ENCODE measurements around the gene MYL7.
"Not testable (repeated sequence)": the region's sequence is repeated elsewhere in the genome, so short reads cannot be mapped to it uniquely, and the experiment has no call there.

MYL7 gene, protein sequence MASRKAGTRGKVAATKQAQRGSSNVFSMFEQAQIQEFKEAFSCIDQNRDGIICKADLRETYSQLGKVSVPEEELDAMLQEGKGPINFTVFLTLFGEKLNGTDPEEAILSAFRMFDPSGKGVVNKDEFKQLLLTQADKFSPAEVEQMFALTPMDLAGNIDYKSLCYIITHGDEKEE

GRCh38 chr7:44141221-44141850 is at the start of gene MYL7:
TSS of gene MYL7 (minus strand) at chr7:44141332. CDS start at chr7:44141305, 27 bp downstream.
- no peak for DNase-seq (ENCODE audit: low read depth)

DNA sequence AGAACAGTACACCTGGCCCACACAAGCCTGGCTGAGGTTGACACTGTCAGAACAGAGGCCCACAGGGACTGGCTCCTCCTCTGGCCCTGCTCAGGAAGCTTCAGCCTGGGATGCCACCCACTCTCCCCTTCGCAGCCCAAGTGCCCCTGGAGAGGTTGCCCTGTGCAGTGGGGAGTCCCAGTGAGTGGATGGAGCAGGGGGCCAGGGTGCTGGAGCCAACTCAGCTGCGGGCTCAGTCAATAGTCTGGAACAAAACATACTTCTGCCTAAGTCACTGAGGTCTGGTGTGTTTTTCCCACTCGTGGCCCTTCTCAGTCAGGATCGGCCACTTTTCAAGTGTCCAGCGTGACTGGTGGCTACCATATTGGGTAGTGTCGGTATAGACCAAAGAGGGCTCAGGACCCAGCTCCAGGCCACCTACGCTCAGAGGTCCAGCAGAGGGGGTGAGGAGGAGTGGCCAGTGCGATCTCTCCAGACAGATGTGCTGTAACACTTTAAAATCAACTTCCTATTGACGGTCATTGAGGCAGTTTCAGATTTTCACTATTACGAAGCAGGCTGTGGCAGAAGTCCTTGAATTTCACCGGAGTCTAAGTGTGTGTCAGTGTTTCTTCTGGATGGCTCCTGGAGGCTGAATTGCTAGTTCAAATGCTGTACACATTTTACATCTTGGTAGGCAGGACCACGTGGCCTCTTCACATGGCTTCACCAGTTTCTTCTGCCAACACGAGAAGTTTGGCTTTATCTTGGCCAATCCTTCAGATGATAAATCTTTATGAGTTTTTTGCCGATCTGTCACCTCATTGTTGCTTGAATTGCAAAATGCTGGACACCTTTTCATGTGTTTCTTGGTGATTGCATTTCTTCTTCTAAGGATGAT is 49.1 kb upstream of the MYL7 start:
- DNase-seq (ENCODE audit: low read depth), result no peak

DNA sequence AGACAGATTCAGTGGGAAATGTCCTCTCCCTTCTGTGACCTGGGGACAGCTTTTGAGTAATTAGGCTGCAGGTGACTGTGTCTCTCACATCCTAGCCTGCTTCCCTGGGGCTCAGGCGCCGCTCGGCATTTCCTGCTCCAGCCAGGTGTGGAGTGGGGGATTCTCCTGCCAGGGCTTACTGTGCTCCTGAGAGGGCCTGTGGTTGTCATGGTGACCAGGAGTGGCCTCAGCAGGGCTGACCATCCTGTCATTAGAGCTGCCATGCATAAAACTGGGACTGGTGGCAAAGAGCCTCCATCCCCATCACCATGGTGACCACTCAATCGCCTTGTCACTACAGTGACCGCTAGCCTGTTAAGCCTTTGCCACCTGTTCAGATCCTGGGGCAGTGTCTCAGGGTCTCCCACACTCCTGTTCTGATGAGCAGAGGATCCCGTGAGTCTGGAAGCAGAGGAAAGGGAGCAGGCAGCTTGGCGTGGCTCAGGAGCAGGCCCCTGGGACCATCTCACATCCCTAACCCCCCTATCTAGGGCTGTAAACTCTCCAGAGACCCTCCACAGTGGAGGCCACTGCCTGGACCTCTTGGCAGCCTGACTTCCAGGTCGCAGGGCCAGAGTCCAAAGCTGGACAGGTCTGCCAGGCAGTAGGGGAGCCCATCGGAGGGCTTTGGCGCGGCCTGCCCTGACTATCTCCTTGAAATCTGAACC is 48.3 kb upstream of the MYL7 start, which contains the start of gene GCK:
Gene GCK (minus strand): TSS at position 154 of the 707 bp plus-strand sequence. CDS start 486 bp downstream, outside the sequence.
- DNase-seq (ENCODE audit: low read depth), result no peak

GRCh38 chr7:44188480-44189225 is 47.5 kb upstream of the MYL7 start:
- no peak for DNase-seq (ENCODE audit: low read depth)

- no peak for DNase-seq (ENCODE audit: low read depth)
These were observed 46.7 kb upstream of the MYL7 start for GRCh38 chr7:44187636-44188416.

DNA sequence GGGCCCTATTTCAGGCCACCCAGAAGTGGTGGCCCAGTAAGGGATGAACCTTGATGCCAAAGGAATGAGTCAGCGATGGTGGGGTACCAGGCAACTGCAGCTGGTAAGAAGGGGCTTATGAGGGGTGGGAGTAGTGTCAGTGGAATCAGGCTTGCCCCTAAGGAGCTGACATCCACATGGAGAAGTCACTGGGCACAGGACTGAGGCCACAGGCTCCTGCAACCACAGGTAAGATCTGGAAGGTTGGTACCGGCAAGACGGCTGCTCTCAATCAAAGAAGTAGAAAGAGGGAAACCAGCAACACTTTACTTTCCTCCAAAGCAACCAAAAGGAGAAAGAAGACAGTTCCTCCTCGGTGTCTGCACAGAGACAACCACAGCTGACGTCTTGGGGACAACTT is 45.6 kb upstream of the MYL7 start:
- DNase-seq (ENCODE audit: low read depth), result no peak

DNA sequence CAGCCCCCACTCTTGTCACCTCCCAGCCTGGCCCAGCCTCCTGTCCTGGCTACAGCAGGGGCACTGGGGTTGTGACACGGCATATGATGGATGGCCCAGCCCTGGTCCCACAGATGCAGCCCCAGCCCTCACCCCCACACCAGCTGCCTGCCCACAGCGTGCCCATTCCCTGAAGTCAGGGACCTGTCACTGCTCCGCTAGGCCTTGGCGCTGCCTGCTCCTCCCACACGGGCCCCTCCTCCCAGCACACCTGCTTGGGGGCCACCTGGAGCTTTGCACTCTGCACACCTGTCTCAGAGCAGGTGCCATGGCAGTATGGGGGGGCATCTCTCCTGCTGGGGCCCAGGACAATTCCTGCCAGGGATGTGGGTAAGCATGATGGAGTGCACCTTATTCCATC is 44.6 kb upstream of the MYL7 start:
- DNase-seq (ENCODE audit: low read depth), result no peak

DNA sequence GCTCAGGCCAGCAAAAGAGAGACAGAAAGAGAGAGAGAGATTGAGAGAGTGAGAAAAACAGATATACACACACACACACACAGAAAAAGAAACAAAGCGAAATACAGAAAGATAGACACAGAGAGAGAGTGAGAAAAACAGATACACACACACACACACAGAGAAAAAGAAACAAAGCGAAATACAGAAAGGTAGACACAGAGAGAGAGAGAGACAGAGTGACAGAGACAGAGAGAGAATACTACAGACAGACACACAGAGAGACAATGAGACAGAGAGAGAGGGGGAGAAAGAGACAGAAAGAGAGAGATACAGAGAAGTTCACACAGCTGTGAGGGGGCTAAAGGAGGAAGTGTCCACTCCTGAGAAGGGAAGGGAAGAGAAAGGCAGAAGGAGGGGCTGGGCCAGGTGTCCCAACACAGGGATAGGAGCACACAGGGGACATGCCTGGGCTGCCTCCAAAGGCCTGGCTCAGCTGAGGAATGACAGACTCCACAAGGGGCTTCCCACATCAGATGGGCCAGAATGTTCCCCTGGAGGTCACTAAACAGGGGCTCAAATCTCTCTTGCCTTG is 43.8 kb upstream of the MYL7 start:
- DNase-seq (ENCODE audit: low read depth), result no peak

GRCh38 chr7:44184206-44184872 is 43.2 kb upstream of the MYL7 start:
- no peak for DNase-seq (ENCODE audit: low read depth)

- DNase-seq (ENCODE audit: low read depth), result no peak
These were observed 42.3 kb upstream of the MYL7 start for GRCh38 chr7:44183386-44183785.

GRCh38 chr7:44182827-44183226 is 41.7 kb upstream of the MYL7 start:
- DNase-seq (ENCODE audit: low read depth), result no peak

DNA sequence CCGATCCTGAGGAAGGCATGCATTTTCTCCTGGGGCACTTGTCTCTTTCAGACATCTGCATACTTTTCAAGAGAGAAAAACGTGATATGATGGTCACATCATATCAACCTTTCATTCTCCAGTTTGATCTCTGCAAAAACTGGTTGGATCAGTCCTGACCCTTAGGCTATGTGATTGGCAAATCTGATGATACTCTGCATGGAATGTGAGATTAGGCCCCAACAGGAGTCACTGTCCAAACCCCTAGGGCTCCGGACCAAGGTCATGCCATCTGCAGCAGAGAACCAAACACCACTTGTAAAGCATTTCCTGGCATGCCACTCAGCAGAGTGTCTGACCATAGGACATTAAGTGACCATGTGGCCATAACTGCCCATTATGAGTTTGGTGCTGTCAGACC is 39.5 kb upstream of the MYL7 start:
- no peak for DNase-seq (ENCODE audit: low read depth)

- DNase-seq (ENCODE audit: low read depth), result no peak
These were observed 36.5 kb upstream of the MYL7 start for GRCh38 chr7:44177570-44178131.

DNA sequence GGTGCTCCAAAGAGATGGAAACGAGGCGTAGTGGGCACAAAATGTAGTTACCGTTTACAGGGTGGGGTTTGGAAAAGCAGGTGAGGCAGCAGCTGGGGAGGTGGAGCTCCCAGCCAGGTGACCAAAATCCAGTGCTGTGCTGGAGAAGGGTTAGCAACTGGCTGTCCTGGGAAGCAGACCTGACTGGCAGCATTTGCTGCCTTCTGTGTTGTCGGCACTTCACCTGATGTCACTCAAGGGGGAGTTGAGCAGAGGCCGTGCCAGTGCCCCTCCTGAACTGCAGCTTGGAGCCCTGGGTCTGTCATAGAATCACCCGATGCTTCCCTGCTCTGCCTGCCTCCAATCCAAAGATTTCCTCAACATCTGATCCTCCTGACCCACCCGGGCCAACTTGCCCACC is 35.4 kb upstream of the MYL7 start:
- DNase-seq (ENCODE audit: low read depth), result no peak

DNA sequence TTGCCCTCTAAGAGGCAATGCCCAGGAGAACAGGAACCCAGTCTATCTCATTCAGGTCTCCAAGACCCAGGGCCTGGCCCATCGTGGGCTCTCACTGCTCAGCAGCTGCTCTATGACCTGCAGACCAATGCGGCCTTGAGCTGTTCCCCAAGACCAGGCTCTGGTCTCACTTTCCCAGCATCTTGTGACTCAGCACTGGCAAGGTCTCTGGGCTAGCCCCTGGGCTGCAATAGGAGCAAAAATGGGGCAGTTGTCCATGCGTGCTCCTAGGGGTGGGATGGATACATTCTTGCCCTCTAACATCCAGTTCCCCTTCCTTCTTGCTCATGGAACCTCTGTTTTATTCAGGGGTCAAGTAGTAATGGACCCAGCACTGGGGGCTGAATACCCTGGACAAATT is 34.6 kb upstream of the MYL7 start:
- no peak for DNase-seq (ENCODE audit: low read depth)

GRCh38 chr7:44174694-44174948 is 33.5 kb upstream of the MYL7 start:
- DNase-seq (ENCODE audit: low read depth), result not testable (repeated sequence)

DNA sequence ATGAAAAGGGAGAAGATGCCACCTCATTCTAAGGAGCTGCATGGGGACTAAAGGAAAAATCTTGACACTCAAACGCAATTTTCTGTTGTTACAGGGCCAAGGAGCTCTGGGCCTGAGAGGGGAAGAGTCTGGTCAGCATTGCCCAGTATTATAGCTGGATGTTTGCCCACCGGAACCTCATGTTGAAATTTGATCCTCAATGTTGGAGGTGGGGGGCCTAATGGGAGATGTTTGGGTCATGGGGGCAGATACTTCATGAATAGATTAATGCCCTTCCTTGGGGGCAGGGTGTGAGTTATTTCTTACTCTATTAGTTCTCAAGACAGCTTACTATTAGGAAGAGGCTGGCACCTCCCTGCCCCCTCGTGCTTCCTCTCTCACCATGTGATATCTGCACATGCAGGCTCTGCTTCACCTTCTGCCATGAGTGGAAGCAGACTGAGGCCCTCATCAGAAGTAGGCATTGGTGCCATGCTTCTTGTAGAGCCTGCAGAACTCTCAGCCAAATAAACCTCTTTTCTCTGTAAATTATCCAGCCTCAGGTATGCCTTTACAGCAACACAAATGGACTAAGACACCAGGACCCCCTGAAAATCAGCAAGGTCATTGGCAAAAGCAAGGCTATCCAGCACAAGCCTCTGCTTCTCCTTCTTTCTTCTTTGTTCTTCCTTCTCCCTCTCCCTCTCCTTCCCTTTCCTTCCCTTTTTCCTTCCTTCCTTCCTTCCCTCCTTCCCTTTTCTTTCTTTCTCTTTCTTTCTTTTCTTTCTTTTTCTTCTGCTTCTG is 33.0 kb upstream of the MYL7 start:
- no peak for DNase-seq (ENCODE audit: low read depth)

DNA sequence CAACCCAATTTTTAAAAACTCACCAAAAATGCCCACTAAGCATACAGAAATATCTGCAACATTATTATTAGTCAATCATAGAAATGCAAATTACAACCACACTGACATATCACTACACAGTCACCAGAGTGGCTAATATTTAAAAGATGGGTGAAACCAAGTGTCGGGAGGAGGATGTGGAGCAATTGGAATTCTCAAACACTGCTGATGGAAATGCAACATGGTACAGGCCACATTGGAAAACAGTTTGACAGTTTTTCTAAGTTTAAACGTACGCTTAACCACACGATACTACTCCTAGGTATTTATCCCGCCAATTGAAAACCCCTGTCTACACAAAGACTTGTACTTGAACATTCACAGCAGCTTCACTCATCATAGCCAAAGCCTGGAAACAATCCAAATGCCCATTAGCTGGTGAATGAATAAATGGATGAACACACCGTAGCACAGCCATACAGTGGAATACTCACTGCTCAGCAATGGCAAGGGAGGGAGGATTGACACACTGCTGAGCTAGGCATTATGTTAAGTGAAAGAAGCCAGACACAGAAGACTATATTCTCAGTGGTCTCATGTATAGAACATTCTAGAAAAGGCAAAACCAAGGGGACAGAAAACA is 31.8 kb upstream of the MYL7 start:
- no peak for DNase-seq (ENCODE audit: low read depth)

DNA sequence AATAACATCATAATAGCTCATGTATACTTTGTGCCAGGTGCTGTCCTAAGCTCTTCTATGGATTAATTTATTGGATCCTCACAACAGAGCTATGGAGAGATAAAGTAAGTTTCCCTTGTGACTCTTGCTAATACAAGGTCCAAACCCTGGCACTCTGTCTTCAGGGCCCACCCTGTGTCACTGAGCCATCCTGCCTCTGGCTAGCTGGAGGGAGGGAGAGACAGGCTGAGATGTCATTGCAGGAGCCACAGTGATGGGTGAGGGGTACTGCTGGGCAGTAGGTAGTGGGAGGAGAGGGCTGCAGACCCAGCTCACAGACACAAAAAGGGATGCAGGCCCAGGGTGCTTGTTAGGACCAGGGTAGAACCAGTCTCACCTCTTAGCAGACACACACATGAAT is 31.2 kb upstream of the MYL7 start:
- no peak for DNase-seq (ENCODE audit: low read depth)
